Neural progenitor cell (in vitro differentiated cells): ENCODE results near the gene F13A1. TPM values are rescaled to one million over a fixed set of nuclear protein-coding genes. Genes with fewer than 3 reads are reported as not detected.

ENCODE experiments used
- DNase-seq: peaks from one replicate; pipeline ENCODE4 v3.0.0-alpha.2; 2016; ENCODE audit warnings: low spot score
- H2AFZ ChIP-seq: fragments of 200-600 bp; sonication (generic); replicated peaks from 2 replicates; pipeline ENCODE4 v1.6.1; 2016; ENCODE audit warnings: antibody characterized with exemption
- H3F3A ChIP-seq: fragments of 200-600 bp; sonication (generic); 2 replicates; pipeline ENCODE4 v1.6.1; 2016; ENCODE audit warnings: antibody characterized with exemption, low read depth
- H3K27ac ChIP-seq: fragments of 200-600 bp; sonication (generic); 2 replicates; pipeline ENCODE4 v1.5.1; 2016; ENCODE audit warnings: mild to moderate bottlenecking
- H3K27me3 ChIP-seq: fragments of 200-600 bp; sonication (generic); 2 replicates; pipeline ENCODE4 v1.6.1; 2016; ENCODE audit warnings: mild to moderate bottlenecking, moderate library complexity
- H3K36me3 ChIP-seq: fragments of 200-600 bp; sonication (generic); 2 replicates; pipeline ENCODE4 v1.5.1; 2016
- H3K4me1 ChIP-seq: fragments of 200-600 bp; sonication (generic); 2 replicates; pipeline ENCODE4 v1.6.1; 2016; ENCODE audit warnings: mixed run types
- H3K4me2 ChIP-seq: fragments of 200-600 bp; sonication (generic); 2 replicates; pipeline ENCODE4 v1.6.1; 2016
- H3K4me3 ChIP-seq: fragments of 200-600 bp; sonication (generic); 2 replicates; pipeline ENCODE4 v1.5.1; 2016
- H3K79me2 ChIP-seq: fragments of 200-600 bp; sonication (generic); 2 replicates; pipeline ENCODE4 v1.6.1; 2016; ENCODE audit warnings: low read depth
- H3K9ac ChIP-seq: fragments of 200-600 bp; sonication (generic); 2 replicates; pipeline ENCODE4 v1.6.1; 2016
- H3K9me3 ChIP-seq: fragments of 200-600 bp; sonication (generic); 2 replicates; pipeline ENCODE4 v1.5.1; 2016; ENCODE audit warnings: low read depth
- H4K20me1 ChIP-seq: fragments of 200-600 bp; sonication (generic); 2 replicates; pipeline ENCODE4 v1.6.1; 2016; ENCODE audit warnings: low read depth
- H3K27ac Mint-ChIP-seq: 3 replicates; pipeline ENCODE4 v1.8.0; 2021; ENCODE audit warnings: mixed read lengths
- H3K27me3 Mint-ChIP-seq: 2 replicates; pipeline ENCODE4 v1.8.0; 2022; ENCODE audit warnings: low read depth, mild to moderate bottlenecking, inconsistent platforms, moderate library complexity, mixed read lengths; ENCODE audit not compliant: insufficient read depth
- H3K36me3 Mint-ChIP-seq: 3 replicates; pipeline ENCODE4 v1.8.0; 2021; ENCODE audit warnings: mixed read lengths
- H3K4me1 Mint-ChIP-seq: 3 replicates; pipeline ENCODE4 v1.8.0; 2021; ENCODE audit warnings: mixed read lengths
- H3K4me3 Mint-ChIP-seq: 3 replicates; pipeline ENCODE4 v1.8.0; 2021; ENCODE audit warnings: mild to moderate bottlenecking, moderate library complexity, mixed read lengths
- H3K9me3 Mint-ChIP-seq: 3 replicates; pipeline ENCODE4 v1.8.0; 2020; ENCODE audit warnings: mixed read lengths
- EZH2 ChIP-seq: fragments of 200-600 bp; sonication (generic); IDR thresholded peaks from 2 replicates; pipeline ENCODE4 v1.6.1; 2017; ENCODE audit warnings: antibody characterized with exemption, mild to moderate bottlenecking, moderate library complexity
- EZH2phosphoT487 ChIP-seq: fragments of 200-600 bp; sonication (generic); IDR thresholded peaks from 2 replicates; pipeline ENCODE4 v1.6.1; 2017; ENCODE audit warnings: antibody characterized with exemption
- total RNA-seq: library from RNA; depleted of rRNA; stranded (reverse); fragments of >200 nt; gene quantifications from 2 replicates; pipeline ENCODE4 v1.2.3, GENCODE V29; 2015; ENCODE audit warnings: low replicate concordance
- TF ChIP-seq, protein P1 (sequence below): fragments of 200-600 bp; sonication (generic); IDR thresholded peaks from 2 replicates; pipeline ENCODE4 v1.5.1; 2017; ENCODE audit warnings: antibody characterized with exemption, mild to moderate bottlenecking

The F13A1 gene
- total RNA-seq, 1 donor from 2014 or later: 3.6 TPM

DNA sequence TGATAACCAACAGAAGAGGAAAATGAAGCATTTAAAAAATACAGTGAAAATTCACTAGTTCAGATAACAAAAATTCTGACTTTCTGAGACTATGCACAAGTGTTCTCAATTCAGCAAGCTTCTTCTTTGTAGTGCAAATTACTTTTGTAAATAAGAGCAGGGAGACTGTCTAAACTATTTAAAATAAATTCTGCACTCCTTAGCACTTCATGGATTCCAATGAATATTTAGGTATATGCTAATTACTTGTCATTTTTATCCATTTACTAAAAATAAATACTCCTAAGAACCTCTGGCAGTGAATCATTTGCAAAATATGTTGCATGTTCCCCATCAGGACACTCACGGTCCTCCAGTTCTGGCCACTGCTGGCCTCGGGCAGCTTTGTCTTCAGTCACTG, 139.8 kb downstream of the F13A1 start:
- H3K9me3 ChIP-seq: no peaks in the 10 kb centered on the region
- H3K4me2 ChIP-seq: no peak overlapping the region
- H3K27ac Mint-ChIP-seq: no peak overlapping the region
- H3K36me3 Mint-ChIP-seq: no peaks in the 10 kb centered on the region
- no peaks in the 10 kb centered on the region for H3K79me2 ChIP-seq
- H4K20me1 ChIP-seq: no peaks in the 10 kb centered on the region
- no peak overlapping the region for H3K27ac ChIP-seq
- H3F3A ChIP-seq: no peaks in the 10 kb centered on the region
- DNase-seq: no peak
- no peaks in the 10 kb centered on the region for H3K9me3 Mint-ChIP-seq
- H2AFZ ChIP-seq: no peak overlapping the region
- no peaks in the 10 kb centered on the region for H3K27me3 Mint-ChIP-seq
- no peaks in the 10 kb centered on the region for H3K4me1 ChIP-seq
- H3K9ac ChIP-seq: no peak overlapping the region
- H3K4me1 Mint-ChIP-seq: peaks cover 4% of the 10 kb centered on the region
- no peaks in the 10 kb centered on the region for H3K36me3 ChIP-seq
- TF ChIP-seq EZH2phosphoT487 (no peak), EZH2 (no peak)
- TF ChIP-seq, protein P1, sequence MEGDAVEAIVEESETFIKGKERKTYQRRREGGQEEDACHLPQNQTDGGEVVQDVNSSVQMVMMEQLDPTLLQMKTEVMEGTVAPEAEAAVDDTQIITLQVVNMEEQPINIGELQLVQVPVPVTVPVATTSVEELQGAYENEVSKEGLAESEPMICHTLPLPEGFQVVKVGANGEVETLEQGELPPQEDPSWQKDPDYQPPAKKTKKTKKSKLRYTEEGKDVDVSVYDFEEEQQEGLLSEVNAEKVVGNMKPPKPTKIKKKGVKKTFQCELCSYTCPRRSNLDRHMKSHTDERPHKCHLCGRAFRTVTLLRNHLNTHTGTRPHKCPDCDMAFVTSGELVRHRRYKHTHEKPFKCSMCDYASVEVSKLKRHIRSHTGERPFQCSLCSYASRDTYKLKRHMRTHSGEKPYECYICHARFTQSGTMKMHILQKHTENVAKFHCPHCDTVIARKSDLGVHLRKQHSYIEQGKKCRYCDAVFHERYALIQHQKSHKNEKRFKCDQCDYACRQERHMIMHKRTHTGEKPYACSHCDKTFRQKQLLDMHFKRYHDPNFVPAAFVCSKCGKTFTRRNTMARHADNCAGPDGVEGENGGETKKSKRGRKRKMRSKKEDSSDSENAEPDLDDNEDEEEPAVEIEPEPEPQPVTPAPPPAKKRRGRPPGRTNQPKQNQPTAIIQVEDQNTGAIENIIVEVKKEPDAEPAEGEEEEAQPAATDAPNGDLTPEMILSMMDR: no peak
- H3K27me3 ChIP-seq: no peaks in the 10 kb centered on the region
- no peak overlapping the region for H3K4me3 ChIP-seq
- H3K4me3 Mint-ChIP-seq: no peak overlapping the region

DNA sequence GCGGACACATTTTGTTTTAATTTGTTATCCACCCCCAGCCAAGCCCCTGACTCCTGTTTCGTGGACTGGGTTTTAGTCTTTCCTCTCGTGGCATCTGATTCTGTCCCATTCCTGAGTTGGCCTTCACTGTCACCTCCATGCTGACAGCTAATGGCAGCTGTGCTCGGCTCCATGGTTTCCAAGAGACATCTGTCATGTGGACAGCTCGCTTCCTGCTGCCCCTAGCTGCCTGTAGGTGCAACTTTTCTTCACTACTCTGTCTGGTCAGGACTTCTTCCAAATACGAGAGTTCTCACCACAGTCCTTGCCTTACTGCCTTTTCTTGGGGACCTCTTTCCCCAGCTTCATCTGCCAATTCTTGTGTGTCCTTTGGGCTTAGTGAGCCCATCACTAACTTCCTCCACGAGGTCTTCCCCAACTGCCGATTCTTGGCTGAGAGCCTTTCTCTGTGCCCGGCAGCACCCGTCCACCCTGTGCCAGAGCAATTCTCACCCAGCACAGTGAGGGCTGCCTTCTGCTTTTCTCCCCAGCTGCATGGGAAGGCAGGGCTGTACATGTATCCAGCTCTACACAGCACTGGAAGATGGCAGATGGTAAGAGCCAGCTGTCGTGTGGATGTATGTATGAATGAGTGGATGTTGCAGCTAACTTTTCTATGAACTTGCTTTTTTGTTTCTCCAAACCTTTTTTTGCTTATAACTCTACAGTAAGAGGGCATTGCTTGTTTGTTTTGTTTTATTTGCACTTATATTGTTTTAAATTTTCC, 140.4 kb downstream of the F13A1 start:
- Mint-ChIP-seq H3K36me3 (no peaks in the 10 kb centered on the region), H3K27me3 (no peaks in the 10 kb centered on the region), H3K27ac (no peak overlapping the region), H3K9me3 (no peaks in the 10 kb centered on the region), H3K4me1 (peaks cover 4% of the 10 kb centered on the region), H3K4me3 (no peak overlapping the region)
- Histone ChIP-seq H3K9ac (no peak overlapping the region), H4K20me1 (no peaks in the 10 kb centered on the region), H3F3A (no peaks in the 10 kb centered on the region), H2AFZ (no peak overlapping the region), H3K27me3 (no peaks in the 10 kb centered on the region), H3K4me1 (no peaks in the 10 kb centered on the region), H3K4me2 (no peak overlapping the region), H3K79me2 (no peaks in the 10 kb centered on the region), H3K36me3 (no peaks in the 10 kb centered on the region), H3K4me3 (no peak overlapping the region), H3K27ac (no peak overlapping the region), H3K9me3 (no peaks in the 10 kb centered on the region)
- TF ChIP-seq EZH2: no peak
- TF ChIP-seq, protein P1: no peak
- no peak for DNase-seq

DNA sequence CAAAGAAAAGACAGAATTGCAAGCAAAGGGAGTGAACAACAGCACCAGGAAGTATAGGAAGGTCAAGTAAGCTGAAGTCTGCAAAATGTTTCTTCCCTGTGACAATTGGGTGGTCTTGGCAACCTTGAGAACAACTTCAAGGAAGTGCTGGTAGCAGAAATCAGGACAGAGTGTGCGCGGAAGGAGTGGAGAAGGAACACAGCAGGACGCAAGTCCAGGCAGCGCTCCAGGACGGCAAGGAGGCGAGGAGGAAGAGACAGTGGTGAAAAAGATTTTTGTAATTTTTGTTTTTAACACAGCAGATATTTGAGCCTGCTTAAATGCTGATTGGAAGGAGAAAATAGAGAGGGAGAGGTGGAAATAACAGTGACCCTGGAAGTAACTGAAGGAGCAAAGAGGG, 141.7 kb downstream of the F13A1 start:
- H3K36me3 ChIP-seq: no peaks in the 10 kb centered on the region
- no peaks in the 10 kb centered on the region for H3K36me3 Mint-ChIP-seq
- no peak overlapping the region for H3K4me3 ChIP-seq
- no peaks in the 10 kb centered on the region for H3K27me3 ChIP-seq
- H4K20me1 ChIP-seq: no peaks in the 10 kb centered on the region
- no peaks in the 10 kb centered on the region for H3K27me3 Mint-ChIP-seq
- no peak for DNase-seq
- no peaks in the 10 kb centered on the region for H3F3A ChIP-seq
- no peak overlapping the region for H3K9ac ChIP-seq
- no peak for TF ChIP-seq EZH2phosphoT487
- TF ChIP-seq, protein P1: no peak
- no peak for TF ChIP-seq EZH2
- no peak overlapping the region for H3K27ac Mint-ChIP-seq
- H2AFZ ChIP-seq: no peak overlapping the region
- H3K4me1 ChIP-seq: no peaks in the 10 kb centered on the region
- H3K9me3 ChIP-seq: no peaks in the 10 kb centered on the region
- no peak overlapping the region for H3K27ac ChIP-seq
- peaks cover 4% of the 10 kb centered on the region for H3K4me1 Mint-ChIP-seq
- H3K9me3 Mint-ChIP-seq: no peaks in the 10 kb centered on the region
- H3K4me2 ChIP-seq: no peak overlapping the region
- no peak overlapping the region for H3K4me3 Mint-ChIP-seq
- no peaks in the 10 kb centered on the region for H3K79me2 ChIP-seq
